Heart right ventricle (tissue), 16 donors: ENCODE measurements around the gene PPFIBP1. TPM values are rescaled to one million over a fixed set of nuclear protein-coding genes. Genes with fewer than 3 reads are reported as not detected.

Experiments used
- ATAC-seq, 8 donors: fragments of 200-7000 bp; cut with Tn5 transposase; one replicate each; pipeline ENCODE4 v1.9.1; 2020; ENCODE audit warnings: mild to moderate bottlenecking in 8 of 8, moderate library complexity in 8 of 8, moderate number of reproducible peaks in 1 of 8
- DNase-seq, 2 donors: peaks; one replicate each; pipeline ENCODE4 v3.0.0-alpha.2; 2020
- H3K27ac ChIP-seq, 10 donors: fragments of 200-600 bp; sonication (generic) in 2 of 10; one replicate each; pipeline versions ENCODE4 v1.5.0 to v1.8.0; 2020 to 2022; ENCODE audit warnings: mild to moderate bottlenecking in 3 of 10
- H3K27me3 ChIP-seq, 7 donors: fragments of 200-600 bp; one replicate each; pipeline ENCODE4 v1.8.0; 2021 to 2022; ENCODE audit warnings: mild to moderate bottlenecking in 2 of 7
- H3K36me3 ChIP-seq, 9 donors: fragments of 200-600 bp; sonication (generic) in 1 of 9; one replicate each; pipeline versions ENCODE4 v1.5.0 to v1.8.0; 2020 to 2022; ENCODE audit warnings: mild to moderate bottlenecking in 2 of 9
- H3K4me1 ChIP-seq, 9 donors: fragments of 200-600 bp; sonication (generic) in 1 of 9; one replicate each; pipeline versions ENCODE4 v1.5.0 to v1.8.0; 2020 to 2022; ENCODE audit warnings: mild to moderate bottlenecking in 4 of 9
- H3K4me3 ChIP-seq, 10 donors: fragments of 200-600 bp; sonication (generic) in 2 of 10; one replicate each; pipeline versions ENCODE4 v1.5.0 to v1.8.0; 2020 to 2022; ENCODE audit warnings: mild to moderate bottlenecking in 7 of 10, moderate library complexity in 2 of 10
- H3K9me3 ChIP-seq, 11 donors: fragments of 200-600 bp in 10 of 11; sonication (generic) in 2 of 11; one replicate each; pipeline versions ENCODE4 v1.5.0 to v1.8.0; 2013 to 2022; ENCODE audit warnings: mild to moderate bottlenecking in 2 of 11, control low read depth in 1 of 11, moderate library complexity in 1 of 11
- CTCF ChIP-seq, 9 donors: fragments of 200-600 bp; sonication (generic) in 2 of 9; IDR thresholded peaks; one replicate each; pipeline versions ENCODE4 v1.5.0 to v1.8.0; 2021 to 2022; ENCODE audit warnings: antibody characterized with exemption in 9 of 9, mild to moderate bottlenecking in 5 of 9, moderate library complexity in 1 of 9
- WGBS, 2 donors: extraction: QIAGEN DNeasy Blood & Tissue Kit; methylation state at CpG; one replicate each; pipeline ENCODE4 v1.1.7; 2013; ENCODE audit warnings: inconsistent platforms in 1 of 2; 5-methylcytosine and 5-hydroxymethylcytosine counted together
- intact Hi-C, 10 donors: fragments of 100-400 bp; cut with DNase I; formaldehyde crosslinking; loops; one replicate each; pipeline versions ENCODE4 v1.11.1 to v1.14.2; 2022
- polyA plus RNA-seq, 2 donors: library from polyadenylated mRNA; stranded (reverse); fragments of 200-250 nt; gene quantifications; one replicate each; pipeline ENCODE4 v1.2.3, GENCODE V29; 2013
- total RNA-seq, 10 donors: library from RNA; stranded (reverse); fragmentation: NEBNext Ultra II Directional in 3 of 10; extraction: Animal tissue kit (Norgen Biotek cat#: 25700) in 3 of 10; gene quantifications; one replicate each; pipeline versions ENCODE4 v1.2.1 to v1.2.4, GENCODE V29; 2021 to 2023
- donor health status: Arrhythmogenic right ventricular cardiomyopathy.
- donor health status: ischemic (EF 13 %, LVEDD 7.1; RV severe dilation, severe dysfunction).
- donor health status: healthy with polysubstance abuse.
- donor health status: DM: no; HTN: yes; CAD: no.
- donor health status: DM: no; HTN: no; CAD: no.
- donor health status: ischemic (EF 25% LVEDD 6.9; RV normal size, moderate dysfunction).
- donor health status: ischemic (EF 25% LVEDD 5.7; RV mildly dilated, moderate dysfunction).
- donor health status: healthy.
- donor health status: DM: yes; HTN: yes; CAD: no.
- donor health status: Ischemic cardiomyopathy.
- donor health status: ischemic (EF 35%, LVEDD 5.7; RV mildly dilated, moderate dysfunction).
- donor health status: nonischemic (EF 11% LVEDD 7.7; RV severe dilation, severe dysfunction).
- donor health status: DM: yes; HTN: yes; CAD: no.
- donor health status: PGD.
- donor health status: ischemic (EF 29% LVEDD 5.4; RV normal size, mild dysfunction).
- donor health status: nonischemic (EF 23%, LVEDD 6.1; RV moderate dilation, normal function).

PPFIBP1 gene
- total and polyA plus RNA-seq, 12 donors = 22.9 to 450 (median 314) TPM

GRCh38 chr12:27657296-27657695 is 133.3 kb downstream of the PPFIBP1 start:
- intact Hi-C loops = loop anchor here in 1 of 10 donors (10.0 kb wide), 1 partner anchor 322 kb away; the partner anchor contains the start of gene BMAL2
- no peak for TF ChIP-seq CTCF (IDR thresholded peaks at IDR 0.05)
- H3K27ac ChIP-seq = no peak overlapping the region
- WGBS, 2 donors = 93 to 94% methylated on average over 4 of the region's 4 CpGs
- H3K4me1 ChIP-seq = peaks cover 0 to 11% (median 0%) of the 10 kb centered on the region in 9 donors
- no peaks in the 10 kb centered on the region for H3K9me3 ChIP-seq
- ATAC-seq (no peak), DNase-seq (no peak)
- no peak overlapping the region for H3K4me3 ChIP-seq
- H3K27me3 ChIP-seq = no peaks in the 10 kb centered on the region
- peaks cover 0 to 94% (median 42%) of the 10 kb centered on the region in 9 donors for H3K36me3 ChIP-seq

- peaks cover 0 to 100% (median 61%) of the 10 kb centered on the region in 9 donors for H3K36me3 ChIP-seq
- no peak for DNase-seq
- WGBS, 2 donors = 79 to 93% methylated on average over 3 of the region's 3 CpGs
- no peak for TF ChIP-seq CTCF (IDR thresholded peaks at IDR 0.05)
- intact Hi-C loops = loop anchor here in 2 of 10 donors (10.0 kb wide), 2 partner anchors 341 to 351 kb away; no protein-coding TSS in a partner anchor
- H3K4me1 ChIP-seq = peaks cover 0 to 6% (median 0%) of the 10 kb centered on the region in 9 donors
- no peak overlapping the region for H3K27ac ChIP-seq
- no peaks in the 10 kb centered on the region for H3K9me3 ChIP-seq
- no peaks in the 10 kb centered on the region for H3K27me3 ChIP-seq
- H3K4me3 ChIP-seq = no peak overlapping the region
- no peak for ATAC-seq
Observed at GRCh38 chr12:27665704-27666103, 141.7 kb downstream of the PPFIBP1 start.

- Histone ChIP-seq H3K4me3 (no peak overlapping the region), H3K27me3 (no peaks in the 10 kb centered on the region), H3K36me3 (peaks cover 0 to 100% (median 55%) of the 10 kb centered on the region in 9 donors), H3K4me1 (peaks cover 0 to 8% (median 0%) of the 10 kb centered on the region in 9 donors), H3K9me3 (no peaks in the 10 kb centered on the region), H3K27ac (no peak overlapping the region)
- ATAC-seq = no peak
- TF ChIP-seq CTCF (IDR thresholded peaks at IDR 0.05) = no peak
- intact Hi-C loops = loop anchor here in 2 of 10 donors (10.0 kb wide), 2 partner anchors 342 to 352 kb away; no protein-coding TSS in a partner anchor
- DNase-seq = no peak
- WGBS, 2 donors = 61 to 66% methylated on average over 3 of the region's 3 CpGs
Observed at GRCh38 chr12:27666510-27666909, 142.5 kb downstream of the PPFIBP1 start.

- intact Hi-C loops = loop anchor here in 2 of 10 donors (10.0 kb wide), 2 partner anchors 343 to 353 kb away; no protein-coding TSS in a partner anchor
- Histone ChIP-seq H3K27ac (peak overlapping the region in 3 of 10 donors; percentile 1 to 30 (median 9)), H3K27me3 (no peaks in the 10 kb centered on the region), H3K36me3 (peaks cover 0 to 100% (median 49%) of the 10 kb centered on the region in 9 donors), H3K4me1 (peaks cover 0 to 18% (median 10%) of the 10 kb centered on the region in 9 donors), H3K9me3 (no peaks in the 10 kb centered on the region), H3K4me3 (no peak overlapping the region)
- 73 to 79% methylated on average over 6 of the region's 6 CpGs for WGBS, 2 donors
- DNase-seq = no peak
- peak in 6 of 8 donors; percentile 25 to 94 (median 65) for ATAC-seq
- TF ChIP-seq CTCF (IDR thresholded peaks at IDR 0.05) = no peak
Observed at GRCh38 chr12:27667540-27667939, 143.5 kb downstream of the PPFIBP1 start.
